ENCODE measurements around the gene SART3.
"Not testable (repeated sequence)": the region's sequence is repeated elsewhere in the genome, so short reads cannot be mapped to it uniquely, and the experiment has no call there.

Gene SART3

DNA sequence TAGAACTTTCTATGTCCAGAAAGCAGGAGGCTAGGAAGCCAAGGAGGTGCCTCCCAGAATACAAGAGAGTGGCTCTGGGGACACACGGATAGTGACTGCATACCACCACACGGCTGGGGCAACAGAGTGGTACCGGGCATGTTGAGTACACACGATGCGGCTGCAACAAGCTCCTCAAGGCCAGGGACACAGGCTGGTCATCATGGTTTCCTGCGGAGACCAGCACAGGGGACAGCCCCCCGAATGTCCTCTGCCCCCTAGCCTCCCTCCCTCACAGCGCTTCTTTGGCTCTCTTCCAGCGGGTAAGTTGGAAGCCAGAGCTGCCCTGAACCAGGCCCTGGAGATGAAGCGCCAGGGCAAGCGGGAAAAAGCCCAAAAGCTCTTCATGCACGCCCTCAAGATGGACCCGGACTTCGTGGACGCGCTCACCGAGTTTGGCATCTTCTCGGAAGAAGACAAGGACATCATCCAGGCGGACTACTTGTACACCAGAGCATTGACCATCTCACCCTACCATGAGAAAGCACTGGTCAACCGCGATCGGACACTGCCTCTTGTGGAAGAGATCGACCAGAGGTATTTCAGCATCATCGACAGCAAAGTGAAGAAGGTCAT, 42.8 kb downstream of the SART3 start:
- DNase-seq, result no peak

DNA sequence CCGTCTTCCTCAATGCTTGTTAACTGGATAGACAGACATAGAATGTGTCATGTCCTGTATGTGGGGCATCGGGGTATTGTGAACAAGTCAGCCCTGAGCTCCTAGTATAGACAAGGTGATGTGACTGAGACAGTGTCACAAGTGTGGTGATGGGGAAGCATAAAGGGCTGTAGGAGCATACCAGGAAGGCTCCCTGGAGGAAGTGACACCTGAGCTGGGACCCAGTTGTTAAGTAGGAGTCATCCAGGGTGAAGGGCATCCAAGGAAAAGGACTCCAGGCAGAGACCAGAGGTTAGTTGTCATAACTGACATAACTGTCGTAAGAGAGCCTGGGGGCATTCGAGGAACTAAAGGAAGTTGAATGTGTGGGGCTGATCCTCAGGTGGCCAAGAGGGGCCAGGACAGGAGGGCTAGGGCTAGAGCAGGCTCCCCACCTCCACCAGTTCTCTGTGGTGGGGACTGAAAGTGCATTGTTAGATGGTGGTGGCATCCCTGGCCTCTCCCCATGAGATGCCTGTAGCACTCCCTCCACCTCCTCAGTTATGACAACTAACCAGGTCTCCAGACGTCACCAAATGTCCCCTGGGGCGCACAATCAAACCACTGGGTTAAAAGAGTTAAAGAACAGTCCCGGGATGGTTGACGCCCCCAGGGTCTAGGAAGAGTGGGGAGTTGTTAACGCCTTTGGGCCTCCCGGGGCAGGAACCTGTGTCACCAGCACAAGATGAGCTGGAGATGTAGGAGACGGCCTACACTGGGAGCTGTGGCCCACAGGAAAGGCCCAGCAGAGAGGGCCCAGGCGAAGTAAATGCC, 43.5 kb downstream of the SART3 start:
- DNase-seq, result no peak

DNA sequence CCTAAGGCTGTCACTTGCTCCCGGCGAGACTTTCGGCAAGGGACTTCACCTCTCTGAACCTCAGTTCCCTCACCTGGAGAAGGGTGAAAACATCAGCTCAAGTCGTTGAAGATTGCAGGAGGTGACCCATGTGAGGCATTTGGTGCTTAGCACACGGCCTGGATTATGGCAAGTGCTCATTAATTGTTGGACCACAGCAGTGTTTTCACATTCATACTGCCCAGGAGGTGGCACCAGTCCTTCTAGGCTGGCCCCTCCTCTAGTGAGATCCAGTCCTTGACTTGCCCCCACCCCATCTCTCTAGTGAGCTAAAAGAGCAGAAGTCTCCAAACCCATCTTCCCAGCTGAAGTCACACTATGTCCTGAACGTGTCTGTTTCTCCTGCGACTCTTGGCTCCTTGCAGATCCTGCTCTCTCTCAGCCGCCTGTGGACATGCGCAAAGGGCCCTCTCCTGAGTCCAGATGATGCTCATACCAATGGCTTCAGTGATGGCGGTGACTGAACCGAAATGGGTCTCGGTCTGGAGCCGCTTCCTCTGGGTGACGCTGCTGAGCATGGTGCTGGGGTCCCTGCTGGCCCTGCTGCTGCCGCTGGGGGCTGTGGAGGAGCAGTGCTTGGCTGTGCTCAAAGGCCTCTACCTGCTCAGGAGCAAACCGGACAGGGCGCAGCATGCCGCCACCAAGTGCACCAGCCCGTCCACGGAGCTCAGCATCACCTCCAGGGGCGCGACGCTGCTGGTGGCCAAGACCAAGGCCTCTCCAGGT, 44.3 kb downstream of the SART3 start:
- DNase-seq, result no peak

DNA sequence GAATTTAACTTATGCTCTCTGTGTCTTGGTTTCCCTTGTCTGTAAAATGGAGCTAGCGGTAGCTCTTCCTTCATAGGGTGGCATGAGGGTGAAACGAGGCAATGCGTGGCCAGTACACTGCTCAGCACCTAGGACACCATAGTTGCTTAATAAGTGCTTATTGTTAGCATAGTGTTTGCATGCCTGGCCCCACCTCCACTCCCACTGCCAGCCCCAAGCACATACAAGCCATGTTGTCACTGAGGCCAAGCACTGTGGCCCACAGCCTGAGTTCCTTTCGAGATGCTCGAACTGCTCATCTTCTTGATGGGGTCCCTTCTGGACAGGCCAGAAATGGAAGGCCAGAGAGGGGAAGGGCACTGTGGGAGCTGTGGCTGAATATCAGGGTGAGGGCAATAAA, 45.1 kb downstream of the SART3 start:
- DNase-seq, result no peak

DNA sequence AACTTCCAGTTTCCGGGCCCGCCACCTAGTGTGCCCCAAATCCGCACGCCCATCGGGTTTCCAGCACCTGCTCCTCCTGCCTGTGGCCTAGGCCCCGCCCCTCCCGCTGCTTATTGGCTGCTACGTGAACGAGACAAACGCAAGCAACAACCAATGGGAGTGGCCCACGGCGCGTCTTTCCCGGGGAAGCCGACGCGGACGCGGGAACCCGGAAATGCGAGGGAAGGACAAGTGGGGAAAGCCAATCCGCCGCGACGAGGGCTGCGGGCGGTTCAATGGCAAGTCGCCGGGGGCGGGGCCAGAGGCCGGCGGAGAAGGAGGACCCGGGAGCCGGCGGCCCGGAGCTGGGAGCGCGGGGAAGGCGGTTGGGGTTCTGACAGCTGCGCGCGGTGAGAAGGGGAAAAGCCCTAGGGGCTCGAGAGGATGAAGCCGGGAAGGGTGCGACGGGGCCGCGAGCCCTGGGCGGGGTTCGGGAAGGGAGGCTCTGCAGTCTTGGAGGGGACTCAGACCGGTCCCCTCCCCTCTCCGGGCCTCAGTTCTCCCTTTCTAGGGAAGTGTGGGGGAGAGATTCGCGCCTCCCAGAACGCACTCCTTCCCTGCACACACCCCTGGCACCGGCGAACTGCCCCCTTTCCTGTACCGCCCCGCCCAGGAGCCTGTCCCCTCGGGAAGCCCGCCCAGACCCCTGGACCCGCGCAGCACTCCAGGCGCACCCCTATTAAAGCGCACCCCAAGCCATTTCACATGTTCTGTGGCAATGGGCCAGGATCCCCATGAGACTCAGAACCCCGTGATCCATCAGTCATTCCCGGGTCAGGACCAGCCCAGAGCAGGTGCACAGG, 45.8 kb downstream of the SART3 start, which contains the start of gene FICD:
FICD (plus strand) TSS at position 305 of the 842 bp plus-strand sequence. CDS start 1,696 bp downstream, outside the sequence.
- peak; percentile 96 to 100 (median 98) for DNase-seq

DNA sequence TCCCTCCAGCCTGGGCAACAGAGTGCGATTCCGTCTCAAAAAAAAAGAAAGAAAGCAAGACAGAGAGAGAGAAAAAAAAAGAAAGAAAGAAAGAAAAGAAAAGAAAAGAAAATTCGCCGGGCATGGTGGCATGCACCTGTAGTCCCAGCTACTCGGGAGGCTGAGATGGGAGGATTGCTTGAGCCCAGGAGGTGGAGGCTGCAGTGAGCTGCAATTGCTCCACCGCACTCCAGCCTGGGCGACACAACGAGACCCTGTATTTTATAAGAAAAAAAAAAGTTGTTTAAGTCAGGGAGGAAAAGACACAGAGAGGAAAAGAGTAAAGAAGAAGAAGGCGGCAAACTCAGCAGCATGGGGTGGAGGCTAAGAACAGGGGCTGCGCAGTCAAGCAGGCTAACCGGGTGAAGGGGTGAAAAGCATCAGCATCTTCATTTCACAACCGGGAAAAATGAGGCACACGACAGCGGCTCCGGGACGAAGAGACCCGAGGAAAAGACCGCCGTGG, 46.5 kb downstream of the SART3 start:
- DNase-seq, result no peak

DNA sequence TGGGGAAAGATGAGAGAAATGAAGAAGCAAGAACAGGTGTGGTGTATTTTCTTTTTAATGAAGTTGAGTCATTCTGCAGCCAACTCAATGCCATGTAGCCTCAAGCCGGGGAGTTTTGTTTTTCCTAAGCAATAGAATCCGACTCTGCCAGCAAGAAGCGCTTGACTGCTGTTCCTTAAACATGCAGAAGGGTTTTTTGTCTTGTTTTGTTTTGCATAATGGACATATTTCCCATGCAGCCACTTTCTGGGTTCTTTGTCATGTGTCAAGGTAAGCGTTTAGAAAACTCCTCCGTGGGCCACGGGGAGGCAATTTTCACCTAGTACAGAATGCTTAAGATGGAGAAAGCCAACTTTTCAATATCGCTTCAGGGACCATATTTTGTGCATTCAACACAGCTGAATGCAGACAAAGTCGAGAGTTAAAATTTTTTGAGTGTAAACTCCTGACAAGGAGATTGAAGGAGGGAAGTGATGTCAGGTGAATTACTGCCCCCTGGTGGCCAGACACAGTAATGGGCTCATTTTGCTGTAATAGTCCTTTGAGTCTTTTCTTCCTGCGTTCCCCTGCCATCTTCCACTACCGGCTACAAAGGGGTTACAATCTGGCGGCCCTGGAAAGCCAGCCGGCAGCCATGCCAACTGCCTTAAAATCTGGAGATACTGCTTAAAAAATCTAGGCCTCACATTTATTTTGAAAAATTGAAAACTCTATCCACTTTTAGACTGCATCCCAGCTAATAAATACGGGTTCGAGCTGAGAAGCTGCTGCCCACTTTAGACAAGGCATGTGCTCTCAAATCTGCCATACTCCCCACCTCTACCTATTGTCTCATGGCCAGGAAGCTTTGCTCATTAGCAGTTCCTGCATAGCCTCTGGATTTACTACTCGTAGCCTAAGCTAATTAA, 49.1 kb downstream of the SART3 start:
- peak; percentile 45 to 86 (median 66) for DNase-seq

DNA sequence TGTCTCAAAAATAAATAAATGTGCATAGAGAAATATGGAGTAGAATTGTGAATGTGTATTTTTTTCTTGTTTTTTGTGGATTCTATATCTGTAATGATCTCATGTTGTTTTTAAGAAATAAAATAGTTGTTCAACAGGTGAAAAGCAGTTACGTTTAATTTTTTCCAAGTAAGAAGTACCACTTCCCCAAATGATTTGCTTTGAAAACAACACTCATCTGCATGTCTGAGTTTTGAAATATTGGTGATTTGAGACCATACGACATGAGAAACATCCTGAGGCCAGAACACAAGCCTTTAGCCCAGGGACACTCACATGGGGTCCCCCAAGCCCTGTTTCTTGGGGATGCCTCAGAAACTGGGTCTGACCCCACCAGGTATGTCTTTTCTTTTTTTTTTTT, 50.1 kb downstream of the SART3 start:
- DNase-seq, result no peak

DNA sequence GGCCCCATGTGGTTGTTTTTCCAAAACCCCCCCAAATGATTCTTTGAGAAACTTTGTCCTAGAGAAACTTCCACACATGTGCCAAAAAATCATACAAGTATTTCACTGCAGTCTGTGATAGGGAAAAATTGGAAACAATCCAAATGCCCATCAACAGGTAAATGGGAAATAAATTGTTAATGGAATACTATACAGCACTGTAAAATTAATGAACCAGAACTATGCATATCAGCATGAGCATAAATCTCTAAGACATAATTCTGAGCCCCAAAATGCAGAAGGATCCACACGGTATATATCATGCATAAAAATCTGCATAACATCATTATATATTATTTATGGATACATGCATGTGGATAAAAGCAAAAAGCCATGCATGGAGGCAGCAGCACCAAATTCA, 51.2 kb downstream of the SART3 start:
- DNase-seq, result no peak

DNA sequence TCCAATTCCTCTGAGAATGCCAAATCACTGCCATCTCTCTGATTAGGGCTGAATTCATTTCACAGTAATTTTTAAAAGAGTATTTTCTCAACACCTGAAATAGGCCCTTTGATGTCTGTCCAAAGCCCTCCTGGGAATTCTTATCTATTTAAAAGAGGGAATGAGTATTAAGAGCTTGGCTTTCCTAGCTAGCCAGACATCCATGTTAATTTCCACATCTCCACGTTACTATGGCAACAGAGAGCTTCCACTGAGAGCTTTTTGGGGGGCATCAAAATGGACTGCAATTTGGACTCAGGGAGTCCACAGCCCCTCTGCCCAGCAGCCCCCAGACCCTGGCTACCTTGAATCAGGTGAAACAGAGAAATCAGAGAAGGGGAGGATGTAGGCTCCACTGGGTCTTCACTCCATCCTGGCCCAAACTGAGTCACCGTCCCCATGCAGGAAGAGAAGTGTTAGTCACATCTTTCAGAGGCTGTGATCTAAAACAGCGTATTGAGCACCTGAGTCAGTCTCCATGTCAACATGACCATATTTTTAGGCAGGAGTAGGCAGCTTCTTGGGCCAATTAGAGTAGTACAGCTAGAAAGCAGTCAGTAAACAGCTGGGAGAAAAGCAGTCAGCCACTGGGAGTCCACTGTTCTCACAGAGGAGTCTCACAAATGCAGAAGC, 52.9 kb downstream of the SART3 start:
- no peak for DNase-seq

DNA sequence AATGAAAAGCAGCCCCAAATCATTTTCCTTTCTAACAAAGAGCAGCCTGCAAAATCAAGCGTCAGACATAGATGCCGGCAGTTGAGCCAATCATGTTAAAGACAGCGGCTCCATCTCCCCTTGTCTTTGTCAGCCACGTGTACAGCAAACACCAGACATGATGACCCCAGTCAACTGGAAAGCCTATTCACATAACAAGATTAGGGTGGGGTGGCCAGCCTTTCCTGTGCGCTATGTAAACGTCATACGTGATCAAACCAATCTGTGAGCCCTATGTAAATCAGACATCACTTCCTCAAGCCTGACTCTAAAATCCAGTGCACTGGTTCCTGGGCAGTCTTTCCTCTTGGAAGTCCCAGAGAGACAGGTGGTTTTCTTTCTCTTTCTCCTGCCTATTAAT, 55.8 kb downstream of the SART3 start:
- no peak for DNase-seq

DNA sequence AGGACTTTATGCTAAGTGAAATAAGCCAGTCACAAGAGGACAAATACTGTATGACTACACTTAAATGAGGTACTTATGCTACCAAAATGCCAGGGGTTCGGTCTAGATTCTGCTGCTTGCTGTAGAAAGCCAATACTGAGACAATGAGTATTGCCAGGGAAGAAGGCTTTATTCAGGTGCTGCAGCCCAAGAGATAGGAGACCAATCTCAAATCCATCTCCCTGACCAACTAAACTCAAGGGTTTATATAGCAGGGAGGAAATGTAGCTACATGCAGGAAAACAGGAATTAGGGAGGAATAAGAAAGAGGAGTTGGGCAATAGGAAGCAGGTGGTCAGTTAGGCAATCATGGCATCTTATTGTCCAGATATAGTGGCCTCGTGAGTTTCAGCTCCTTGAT, 58.1 kb downstream of the SART3 start:
- DNase-seq, result no peak

DNA sequence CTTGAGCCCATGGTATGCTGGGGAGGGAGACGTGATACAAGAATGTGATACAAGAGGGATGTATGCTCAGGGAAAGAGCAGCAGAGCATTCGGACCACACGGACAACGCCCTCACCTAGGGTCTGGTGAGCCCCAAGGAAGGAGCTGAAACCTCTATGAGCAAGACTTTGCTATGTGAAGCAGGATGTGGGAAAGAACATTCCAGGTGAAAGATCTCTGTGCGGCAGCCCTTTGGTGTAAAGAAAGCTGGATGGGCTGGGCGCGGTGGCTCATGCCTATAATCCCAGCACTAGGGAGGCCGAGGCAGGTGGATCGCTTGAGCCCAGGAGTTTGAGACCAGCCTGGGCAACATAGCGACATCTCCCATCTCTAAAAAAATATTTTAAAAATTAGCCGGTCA, 62.8 kb downstream of the SART3 start:
- no peak for DNase-seq

DNA sequence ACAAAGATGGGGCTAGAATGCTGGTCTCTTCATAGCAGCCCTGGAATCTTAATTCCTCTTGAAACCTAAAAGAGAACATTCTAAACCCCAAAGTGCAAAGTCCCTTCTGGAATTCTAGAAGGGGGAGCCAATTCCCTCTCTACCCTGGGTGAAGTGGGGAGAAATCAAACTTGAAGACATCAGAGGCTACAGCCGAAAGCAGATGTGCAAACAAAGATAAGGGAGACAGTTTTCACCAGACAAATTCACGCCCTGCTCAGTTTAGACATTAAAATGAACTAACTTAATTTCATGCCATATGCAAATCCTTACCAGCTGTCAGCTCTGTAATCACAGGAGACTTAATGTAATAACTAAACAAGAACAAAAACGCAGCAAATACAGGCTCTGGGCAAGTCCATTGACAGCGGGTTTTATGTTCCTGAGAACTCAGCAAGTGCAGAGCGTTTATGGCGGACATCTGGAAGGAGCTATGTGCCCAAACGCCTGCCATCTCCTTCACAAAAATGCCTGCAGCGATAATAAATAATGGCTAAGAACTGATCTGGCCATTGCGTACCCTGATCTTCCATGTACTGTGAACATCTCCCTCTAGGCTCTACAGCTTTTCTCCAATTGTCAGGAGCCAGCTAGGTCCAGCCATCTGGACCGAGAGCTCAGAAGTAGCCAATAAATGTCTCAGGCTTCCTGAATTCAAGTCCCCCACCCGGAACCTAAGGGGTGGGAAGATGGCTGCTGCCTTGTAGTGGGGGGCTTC, 65.0 kb downstream of the SART3 start:
- DNase-seq, result no peak

DNA sequence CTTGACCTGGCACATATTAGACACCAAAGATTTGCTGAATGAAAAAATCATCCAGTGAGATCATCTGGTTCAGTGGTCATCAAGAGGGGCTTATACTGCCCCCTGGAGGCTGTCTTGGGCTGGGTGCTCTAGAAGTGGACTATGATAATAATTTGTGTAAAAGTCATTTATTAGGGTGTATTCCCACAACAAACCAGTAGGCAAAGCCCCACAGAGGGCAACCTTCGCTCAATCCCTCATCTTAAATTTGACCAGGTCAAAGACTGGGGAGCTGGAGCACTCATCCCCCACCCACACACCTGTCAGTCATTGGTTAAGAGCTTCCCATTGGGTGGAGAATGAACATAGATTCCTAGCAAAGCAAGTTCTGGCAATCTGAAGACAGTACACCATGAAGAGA, 65.9 kb downstream of the SART3 start:
- DNase-seq, result peak in 1 of 6 experiments; percentile 2

DNA sequence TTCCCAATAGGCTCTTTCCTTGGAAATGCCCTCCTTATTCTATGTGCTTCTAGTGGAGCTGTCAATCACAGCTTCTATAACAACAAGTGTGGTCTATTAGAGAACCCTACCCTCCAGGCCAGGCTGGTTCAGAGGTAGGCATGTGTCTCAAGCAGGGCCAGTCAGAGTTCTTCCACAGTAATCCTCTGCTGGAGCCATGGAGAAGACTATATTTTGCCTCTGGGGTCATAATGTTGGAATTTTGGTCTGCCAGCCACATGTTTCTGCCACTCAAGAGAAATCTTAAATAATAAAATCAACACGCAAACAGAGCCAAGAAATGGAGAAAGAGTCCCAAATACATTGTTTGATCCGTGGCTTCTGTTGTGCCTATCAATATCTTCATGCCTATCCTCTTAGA, 69.7 kb downstream of the SART3 start:
- no peak for DNase-seq

DNA sequence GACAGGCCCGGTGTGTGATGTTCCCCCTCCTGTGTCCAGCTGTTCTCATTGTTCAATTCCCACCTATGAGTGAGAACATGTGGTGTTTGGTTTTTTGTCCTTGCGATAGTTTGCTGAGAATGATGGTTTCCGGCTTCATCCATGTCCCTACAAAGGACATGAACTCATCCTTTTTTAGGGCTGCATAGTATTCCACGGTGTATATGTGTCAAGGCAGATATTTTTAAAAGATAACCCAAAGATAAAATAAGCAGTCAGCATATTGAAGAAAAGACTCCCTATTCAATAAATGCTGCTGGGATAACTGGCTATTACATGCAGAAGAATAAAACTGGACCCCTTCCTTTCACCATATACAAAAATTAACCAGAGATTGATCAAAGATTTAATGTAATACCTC, 73.9 kb downstream of the SART3 start:
- not testable (repeated sequence) for DNase-seq

DNA sequence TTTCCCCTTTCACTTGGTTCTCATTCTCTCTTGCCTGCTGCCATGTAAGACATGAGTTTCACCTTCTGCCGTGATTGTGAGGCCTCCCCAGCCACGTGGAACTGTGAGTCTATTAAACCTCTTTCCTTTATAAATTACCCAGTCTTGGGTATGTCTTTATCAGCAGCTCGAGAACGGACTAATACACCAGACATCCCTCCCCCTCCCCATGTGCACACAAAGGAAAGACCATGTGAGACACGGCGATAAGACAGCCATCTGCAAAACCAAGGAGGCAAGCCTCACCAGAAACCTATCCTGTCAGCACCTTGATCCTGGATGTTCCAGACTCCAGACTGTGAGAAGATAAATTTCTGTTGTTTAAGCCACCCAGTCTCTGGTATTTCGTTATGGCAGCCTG, 75.6 kb downstream of the SART3 start:
- DNase-seq, result not testable (repeated sequence)

DNA sequence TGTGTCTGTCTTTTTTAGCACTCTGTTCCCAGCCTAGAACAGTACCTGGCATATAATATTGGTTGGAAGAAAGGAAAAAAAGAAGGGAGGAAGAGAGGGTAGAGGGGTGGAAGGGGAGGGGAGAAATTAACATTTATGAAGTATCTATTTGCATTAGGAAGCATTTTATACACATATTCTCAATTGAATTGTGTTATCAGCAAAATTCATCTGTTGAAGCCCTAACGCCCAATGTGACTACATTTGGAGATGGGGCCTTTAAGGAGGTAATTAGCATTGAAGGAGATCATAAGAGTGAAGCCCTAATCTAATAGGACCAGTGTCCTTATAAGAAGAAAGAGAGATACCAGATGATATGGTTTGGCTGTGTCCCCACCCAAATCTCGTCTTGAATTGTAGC, 76.1 kb downstream of the SART3 start:
- no peak for DNase-seq

DNA sequence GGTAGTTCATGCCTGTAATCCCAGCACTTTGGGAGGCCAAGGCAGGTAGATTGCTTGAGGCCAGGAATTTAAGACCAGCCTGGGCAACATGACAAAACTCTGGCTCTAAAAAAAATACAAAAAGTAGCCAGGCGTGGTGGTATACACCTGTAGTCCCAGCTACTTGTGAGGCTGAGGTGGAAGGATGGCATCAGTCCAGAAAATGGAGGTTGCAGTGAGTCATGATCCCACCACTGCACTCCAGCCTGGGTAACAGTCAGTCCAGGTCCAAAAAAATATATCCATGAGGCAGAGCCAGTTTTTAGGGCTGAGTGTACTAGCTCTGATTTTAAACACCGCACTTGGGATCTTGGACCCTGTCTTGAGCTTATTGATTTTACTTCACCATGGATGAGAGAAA, 76.5 kb downstream of the SART3 start:
- no peak for DNase-seq
